Suppressor macrophage treated with lipopolysaccharide for 1 hour (primary cell): ENCODE results near the gene SPOCK1.

Experiments used
- DNase-seq, 3 donors: peaks; one replicate each; pipeline ENCODE4 v3.0.0-alpha.2; 2020 to 2022

SPOCK1 gene

DNA sequence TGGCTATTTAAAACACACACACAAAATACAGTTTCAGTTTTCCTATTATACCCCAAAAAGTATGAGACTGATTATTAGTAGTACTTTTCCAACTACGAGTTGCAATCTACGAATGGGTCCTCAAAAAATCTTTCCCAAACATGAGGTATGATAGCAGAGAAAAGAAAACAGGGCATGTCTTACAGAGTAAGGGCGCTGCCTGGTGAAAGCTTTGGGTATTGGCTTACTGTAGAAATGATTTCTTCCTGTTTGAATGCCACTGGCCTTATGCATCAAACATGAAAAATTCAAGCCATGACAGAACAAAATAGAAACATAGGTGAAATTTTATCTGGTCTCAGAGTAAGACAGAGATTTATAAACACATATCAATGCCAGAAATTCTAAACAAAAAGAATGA, 448.0 kb downstream of the SPOCK1 start:
- no peak for DNase-seq

DNA sequence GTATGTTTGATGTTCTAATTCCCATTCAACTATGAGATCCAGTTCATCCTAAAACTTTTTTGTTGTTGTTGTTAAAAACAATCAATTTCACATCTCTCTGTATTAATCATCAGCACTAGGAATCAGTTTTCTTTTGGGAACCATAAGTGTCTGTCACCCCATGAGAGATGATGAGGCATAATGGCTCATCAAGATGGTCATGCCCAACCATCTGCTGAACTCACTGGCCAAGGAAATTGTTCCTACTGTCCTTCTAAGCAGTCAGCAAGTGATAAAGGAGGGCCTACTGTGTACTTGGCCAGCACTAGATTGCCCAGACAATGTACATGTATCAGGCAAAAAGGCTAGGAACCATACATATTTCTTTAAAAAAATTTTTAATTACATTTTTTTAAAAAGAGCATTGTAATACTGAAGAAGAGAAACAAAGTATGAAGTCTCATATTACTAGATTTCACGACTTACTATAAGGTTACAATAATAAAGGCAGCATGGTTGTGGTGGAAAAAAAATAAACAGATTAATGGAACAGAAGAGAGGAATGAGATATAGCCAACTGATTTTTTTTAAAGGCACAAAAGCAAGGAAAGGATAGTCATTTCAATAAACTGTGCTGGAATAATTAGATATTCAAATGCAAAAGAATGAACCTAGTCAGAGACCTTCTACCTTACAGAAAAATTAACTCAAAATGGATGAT, 458.3 kb downstream of the SPOCK1 start:
- DNase-seq, result no peak

DNA sequence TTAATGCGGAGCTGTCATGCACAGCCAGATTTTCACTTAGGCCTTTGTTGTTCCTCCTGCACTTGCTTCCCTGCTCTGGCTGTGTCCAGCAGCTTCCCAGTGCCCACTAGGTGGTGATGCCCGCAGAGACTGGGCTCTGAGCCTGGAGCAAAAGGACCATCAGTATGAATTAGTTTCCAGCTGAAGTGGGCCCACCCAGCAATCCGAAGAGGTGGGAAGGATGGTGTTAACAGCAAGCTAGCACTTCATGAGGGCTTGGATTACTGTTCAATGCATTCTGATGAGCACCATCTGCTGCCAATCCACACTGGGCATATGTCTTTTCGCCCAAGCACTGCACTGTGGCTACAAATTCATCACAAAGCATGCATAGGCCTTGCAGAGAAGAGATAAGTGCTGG, 459.1 kb downstream of the SPOCK1 start:
- DNase-seq, result no peak

DNA sequence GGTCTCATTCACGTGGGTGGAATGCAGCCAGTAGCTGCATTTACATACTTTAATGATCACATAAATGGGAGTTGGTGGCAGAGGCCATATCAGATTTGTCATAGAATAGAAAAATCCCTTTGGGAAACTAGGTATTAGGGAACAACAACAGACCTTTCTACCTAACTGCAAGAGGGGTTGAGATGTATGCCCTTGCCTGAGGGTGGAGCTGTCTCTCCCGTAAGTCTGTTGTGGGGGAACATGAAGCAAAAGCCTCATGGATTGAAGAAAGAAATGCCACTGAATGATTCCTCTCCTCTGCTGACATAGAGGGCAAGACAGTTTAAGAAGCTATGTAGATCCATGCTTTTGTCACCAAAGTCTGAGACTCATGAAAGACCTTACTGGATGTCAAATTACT, 461.3 kb downstream of the SPOCK1 start:
- DNase-seq, result no peak

DNA sequence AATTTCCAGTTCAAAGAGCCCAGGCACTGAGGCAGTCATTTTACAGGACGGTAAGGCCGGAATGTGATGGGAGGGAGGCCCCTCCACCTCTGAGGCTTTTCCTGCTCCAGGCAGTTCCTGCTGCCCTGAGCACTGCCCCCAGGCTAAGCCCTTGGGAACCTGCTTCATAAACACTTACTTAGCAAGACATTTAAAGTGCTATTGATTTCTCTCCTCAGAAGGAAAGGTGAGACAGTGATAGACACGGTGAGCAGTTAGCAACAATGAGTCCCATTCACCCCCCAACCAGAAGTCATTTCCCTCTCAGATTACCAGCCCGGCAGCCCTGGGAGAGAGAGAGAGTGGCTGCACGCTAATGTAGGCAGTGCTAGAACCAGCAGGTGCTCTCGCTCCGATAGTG, 462.5 kb downstream of the SPOCK1 start:
- DNase-seq, result no peak

DNA sequence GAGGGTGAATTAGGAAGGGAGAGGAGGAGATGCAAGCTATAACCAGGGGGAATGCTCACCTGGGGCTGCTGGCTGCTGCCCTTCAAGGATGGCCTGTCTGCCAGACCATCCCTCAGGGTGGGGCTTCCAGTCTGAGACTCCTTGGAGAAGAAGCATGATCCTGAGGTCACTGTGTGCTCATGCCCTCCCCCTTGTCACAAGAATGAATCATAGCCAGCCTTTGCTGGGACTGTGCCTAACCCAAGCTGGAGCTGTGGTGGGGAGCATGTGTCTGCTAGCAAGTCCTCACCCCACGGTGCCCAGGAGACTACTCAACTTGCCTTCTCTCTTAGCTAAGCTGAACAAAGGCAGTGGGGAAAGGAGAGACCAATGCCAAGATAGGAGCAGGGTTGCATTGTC, 463.6 kb downstream of the SPOCK1 start:
- DNase-seq, result no peak

DNA sequence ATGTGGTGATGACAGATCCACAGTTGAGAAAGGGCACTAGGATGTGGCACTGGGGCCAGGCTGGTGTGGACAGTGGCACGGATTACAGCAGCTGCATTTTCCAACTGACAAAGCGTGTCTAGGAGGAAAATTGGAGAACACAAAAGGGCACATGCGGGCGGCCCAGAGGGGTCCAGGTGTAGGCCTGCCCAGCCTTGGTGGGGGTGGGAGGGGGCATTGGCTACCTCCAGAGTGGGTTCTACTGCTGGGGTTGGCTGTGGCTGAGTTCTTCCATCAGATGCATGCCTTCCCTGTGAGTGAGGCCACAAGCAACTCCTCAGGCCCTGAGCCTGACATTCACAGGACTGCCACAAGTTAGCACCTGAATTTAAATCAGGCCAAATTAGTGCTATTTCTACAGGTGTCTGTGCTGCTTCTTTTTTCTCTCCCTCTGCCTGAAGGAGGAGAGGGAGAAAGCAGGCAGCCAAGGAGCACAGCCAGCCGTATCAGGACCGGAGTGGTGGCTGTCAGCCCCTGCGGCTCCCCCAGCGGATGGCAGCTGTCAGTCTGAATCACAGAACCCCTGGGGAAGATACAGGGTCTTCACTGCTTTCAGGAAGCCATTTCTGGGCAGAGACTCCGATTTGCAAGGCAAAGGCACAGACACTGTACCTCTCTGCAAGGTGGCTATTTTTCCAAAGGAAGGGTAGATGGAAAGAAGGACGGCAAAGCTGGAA, 464.2 kb downstream of the SPOCK1 start:
- no peak for DNase-seq

DNA sequence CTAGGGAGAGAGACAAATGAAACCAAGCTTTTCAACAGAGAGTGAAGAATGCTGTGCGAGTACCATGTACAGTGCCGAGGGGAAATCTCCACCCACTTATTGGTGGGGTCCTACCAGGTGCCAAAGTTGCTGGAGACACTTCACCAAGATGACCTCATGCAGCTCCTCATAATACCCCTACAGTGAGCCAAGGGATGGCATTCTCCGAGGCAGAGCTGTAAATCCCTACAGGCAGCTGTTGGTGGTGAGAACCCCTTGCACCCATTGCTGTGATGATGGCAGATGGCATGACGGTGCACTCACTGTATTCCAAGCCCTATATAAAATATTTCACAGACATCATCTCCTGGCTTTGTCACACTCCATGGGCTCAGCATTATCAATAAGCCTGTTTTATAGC, 464.9 kb downstream of the SPOCK1 start:
- no peak for DNase-seq

DNA sequence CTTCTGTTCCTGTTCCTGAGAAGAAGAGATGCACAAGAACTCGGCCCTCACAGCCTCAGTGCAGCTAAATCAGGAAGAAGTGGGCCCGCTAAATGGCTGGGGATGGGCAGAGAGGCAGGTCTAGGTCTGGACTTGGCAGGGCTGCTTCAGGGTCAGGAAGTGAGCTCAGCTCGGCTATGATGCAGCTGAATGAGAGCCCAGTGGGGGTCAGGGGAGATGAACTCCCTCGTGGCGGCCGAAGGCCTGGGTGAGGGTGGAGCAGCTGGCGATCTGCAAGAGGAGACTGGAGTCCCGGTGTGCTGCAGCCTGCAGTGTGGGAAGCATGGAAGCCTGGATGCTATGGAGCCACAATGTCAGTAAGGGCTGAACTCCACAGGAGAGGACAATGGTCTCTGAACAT, 466.2 kb downstream of the SPOCK1 start:
- DNase-seq, result no peak

DNA sequence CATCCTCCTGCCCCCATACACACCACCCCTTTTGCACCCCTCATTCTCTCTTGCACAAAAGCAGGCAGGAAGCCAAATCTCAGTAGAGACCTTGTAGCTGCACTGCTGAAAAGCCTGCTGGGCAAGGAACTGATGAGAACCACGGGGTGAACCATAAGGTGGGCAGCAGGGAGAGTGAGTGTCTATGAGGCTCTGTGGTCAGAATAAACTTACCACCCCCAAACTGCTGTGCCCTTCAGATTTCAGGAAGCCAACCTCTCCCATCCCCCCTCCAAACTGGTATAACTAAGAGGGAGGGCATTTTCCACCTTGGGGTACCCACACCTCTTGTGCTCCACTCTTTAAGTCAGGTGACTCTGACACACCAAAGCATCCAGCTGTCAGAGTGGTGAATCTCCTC, 471.4 kb downstream of the SPOCK1 start:
- DNase-seq, result no peak

DNA sequence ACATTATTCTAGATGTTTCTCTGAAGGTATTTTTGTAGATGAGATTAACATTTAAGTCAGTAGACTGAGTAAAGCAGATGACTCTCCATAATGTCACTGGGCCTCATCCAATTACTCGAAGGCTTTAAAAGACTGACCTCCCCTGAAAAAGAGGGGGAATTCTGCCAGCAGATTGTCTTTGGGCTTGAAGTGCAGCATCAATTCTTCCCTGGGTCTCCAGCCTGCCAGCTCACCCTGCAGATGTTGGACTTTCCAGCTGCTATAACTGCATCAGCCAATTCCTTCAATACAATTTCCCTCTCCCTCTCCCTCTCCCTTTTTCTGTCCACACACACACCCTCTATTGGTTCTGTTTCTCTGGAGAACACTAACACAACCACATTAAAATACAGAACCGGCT, 472.8 kb downstream of the SPOCK1 start:
- no peak for DNase-seq

DNA sequence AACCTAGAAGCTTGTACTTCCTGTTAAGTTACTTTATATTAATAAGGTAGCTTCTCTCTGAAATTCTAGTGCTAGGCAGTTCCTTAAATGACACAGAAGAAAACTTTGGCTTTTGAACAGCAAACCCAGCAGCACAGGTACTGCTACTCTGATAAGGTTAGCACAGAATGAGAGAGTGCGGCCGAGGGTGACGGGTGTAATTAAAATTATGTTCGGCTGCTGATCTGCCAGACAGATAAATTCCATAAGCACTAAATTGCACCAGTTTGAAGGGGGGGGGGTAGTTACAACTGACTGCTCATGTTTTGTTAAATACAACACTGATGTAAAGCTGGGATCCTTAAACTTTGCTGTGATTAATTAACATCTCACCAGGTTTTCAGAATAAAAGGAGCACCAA, 475.1 kb downstream of the SPOCK1 start:
- DNase-seq, result no peak

DNA sequence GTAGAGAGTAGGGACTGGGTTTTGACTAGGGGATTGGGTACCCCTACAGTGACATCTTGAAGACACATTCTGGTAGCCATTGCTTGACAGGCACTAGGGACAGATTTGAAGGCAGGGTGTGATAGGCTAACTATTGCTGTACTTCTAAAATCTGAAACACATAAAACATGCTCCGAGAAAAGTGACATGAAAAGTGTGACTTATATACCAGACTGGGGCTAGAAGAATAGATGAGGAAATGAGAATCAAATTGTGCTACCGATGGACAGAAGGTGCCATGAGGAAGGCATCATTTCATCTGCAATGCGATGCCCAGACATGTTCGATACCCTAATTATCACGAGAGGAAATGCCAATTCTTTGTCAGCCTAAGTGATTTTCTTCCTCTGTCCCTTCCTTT, 475.8 kb downstream of the SPOCK1 start:
- DNase-seq, result no peak

DNA sequence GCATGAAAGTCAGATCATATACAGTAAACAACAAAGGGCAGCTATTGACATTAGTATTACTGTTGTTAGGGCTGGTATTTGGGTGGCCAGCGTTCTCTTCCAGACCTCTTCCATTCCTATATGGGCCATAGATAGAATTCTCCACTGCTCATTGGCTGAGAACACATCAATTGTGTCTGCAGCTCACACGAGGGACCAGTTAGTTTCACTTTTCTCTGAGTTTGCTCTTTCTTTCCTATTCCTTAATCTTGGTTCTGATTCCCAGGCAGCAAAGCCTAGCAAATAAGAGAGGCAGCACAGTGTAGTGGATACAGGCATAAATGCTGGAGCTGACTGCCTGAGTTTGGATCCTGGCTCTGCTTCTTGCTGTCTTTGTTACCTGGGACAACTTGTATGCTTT, 476.4 kb downstream of the SPOCK1 start:
- DNase-seq, result no peak

DNA sequence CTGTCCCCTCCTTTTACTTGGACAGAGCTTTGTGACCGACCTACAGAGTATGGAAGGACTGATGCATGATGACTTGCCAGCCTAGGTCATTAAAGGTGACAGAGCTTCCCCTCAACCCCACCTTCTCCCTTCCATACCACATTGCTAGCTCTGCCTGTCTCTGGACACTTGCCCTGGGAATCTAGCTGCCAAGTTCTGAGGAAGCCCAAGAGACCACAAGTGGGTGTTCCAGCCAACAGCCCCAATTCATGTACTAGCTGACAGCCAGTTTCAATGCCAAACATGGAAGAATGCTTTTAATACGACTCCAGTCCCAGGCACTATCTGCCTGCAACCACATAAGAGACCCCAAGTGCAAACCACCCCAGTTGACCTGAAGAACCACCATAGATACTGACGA, 477.1 kb downstream of the SPOCK1 start:
- DNase-seq, result no peak

DNA sequence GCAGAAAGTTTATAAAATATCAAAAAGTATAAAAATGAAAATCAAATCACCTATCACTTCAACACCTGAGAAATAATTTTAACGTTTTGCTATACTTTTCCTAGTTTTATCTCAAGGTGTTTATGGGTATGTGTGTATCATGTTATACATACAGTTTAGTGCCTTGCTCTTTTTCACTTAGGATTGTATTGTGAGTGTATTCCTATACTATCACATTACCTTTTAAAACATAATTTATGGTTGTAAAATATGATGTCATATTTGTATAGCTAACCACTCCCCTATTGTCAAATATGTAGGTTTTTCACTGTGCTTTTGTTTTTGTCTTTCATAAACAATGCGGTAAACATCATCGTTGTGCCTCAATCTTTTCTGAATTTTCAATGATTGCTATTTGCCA, 479.9 kb downstream of the SPOCK1 start:
- DNase-seq, result no peak

DNA sequence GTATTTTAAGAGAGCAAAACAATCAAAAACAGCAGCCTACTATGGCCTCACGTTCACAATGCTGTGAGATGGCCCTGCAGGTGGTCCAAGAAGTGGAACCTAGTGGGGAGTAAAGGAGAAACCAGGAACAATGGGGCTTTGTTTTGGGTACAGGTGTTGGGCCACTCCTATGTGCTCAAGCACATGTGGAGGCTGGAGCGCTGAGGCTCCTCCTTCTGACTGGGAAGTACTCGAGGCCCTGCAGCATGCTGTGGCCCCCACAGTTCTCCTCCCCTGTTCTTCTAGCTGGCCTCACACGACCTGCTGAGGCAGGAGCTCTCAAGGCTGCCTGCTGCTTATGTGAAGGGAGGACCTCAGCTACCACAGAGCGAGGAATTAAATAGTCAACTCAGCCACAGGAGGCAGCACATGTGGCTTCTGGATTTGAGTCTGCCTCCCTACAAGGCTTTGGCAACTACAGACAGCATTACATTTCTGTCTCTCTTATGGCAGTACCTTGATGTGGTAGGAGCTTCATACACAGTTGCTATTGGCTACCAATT, 482.3 kb downstream of the SPOCK1 start:
- DNase-seq, result no peak

DNA sequence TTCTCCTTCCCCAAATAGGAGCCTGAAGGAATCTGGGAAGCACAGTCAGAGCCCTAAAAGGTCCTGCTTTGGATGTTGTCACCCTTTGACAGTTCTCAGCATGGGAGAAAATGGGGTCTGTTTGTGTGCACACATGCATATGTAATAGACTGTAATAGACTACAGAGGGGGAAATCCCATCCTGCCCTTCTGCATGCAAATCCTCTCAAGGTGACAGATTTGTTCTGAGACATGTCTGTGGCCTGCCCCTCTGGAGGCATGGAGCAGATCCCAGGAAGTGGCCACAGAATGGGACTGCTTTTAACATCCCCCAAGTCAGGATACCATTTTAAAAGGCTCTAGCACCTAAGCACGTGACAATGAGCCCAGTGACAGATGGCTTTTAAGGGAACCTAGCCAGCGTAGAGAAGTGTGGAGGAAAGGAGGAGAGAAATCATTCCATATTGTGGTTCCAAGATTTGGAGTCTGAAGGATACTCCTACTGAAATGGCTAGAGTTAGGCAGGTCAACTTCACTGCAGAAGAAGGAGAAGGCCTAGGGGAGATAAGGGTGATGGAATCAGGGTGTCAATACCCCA, 483.5 kb downstream of the SPOCK1 start:
- DNase-seq, result no peak

DNA sequence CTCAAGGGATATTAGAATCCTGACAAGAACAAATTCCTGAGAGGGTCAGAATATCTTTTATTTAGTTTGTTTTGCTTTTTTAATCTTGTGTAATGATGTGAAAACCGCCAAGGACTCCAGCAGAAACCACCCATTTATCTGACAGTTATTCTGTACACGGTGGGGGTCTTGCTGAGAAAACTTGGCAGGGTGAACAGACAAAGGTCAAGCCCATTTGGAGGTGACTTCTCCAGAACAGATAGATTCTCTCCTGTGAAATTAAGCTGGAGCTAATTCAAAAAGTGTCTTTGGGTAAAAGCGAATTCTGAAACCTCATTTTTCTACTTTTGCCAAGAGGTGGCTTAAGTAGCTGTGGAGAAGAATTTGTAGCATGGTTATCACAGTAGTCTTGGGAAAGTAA, 484.4 kb downstream of the SPOCK1 start:
- no peak for DNase-seq

DNA sequence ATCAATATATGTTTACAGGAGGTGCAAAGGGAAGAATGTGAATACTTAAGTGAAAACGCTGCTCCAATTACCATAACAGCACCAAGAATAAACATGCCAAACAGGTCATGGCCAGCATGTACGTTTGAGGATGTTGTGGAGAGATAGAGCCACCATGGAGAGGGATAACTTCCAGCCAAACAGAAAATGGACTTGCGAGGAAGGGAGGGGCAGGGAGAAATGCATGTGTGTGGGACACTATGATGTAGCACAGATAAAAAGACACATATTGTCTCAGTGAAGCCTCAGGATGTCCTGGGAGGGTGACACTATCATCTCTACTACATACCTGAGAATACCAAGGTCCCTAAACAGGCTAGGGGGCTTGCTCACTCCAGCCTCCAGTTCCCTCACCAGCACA, 488.9 kb downstream of the SPOCK1 start:
- DNase-seq, result no peak

DNA sequence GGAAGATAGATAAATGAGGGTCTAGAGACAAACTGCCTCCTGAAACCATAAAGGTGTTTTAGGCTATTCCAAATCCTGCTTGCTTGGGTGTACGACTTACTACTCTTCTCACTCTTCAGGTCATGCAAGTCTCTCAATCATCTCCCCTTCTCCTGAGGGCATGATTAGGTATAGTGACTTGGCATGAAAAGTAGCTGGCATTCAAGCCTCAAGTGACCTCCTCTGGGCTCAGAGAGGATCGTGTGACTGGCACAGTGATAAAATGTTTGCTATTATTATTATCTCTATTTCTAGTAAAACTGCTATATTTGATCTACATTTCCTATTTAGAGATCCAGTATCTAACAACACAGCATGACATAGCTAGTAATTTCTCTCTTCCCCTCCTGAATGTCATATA, 494.8 kb downstream of the SPOCK1 start:
- DNase-seq, result no peak

DNA sequence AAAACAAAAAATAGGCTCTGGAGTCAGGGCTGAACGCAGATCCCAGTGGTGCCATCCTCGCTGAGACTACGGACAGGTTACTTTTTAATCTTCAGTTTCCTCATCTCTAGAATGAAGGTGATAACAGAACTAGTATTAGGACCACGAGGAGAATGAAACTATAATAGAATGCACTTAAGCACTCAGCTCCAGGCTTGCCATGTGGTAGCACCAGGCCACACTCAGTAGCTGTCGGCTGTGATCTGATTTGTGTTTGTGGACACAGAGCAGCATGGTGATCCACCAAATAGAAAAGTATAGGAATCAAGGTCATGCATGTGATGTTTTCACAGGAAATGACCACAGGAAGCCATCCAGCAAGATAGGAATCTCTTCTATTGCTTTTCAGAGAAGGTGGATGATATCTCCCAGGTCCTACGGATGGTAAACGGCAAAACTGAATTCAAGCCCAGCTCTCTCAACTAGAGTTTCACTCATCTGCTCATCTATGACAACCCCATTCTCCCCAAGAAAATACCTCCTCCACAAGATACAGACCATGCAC, 498.0 kb downstream of the SPOCK1 start:
- DNase-seq, result no peak

DNA sequence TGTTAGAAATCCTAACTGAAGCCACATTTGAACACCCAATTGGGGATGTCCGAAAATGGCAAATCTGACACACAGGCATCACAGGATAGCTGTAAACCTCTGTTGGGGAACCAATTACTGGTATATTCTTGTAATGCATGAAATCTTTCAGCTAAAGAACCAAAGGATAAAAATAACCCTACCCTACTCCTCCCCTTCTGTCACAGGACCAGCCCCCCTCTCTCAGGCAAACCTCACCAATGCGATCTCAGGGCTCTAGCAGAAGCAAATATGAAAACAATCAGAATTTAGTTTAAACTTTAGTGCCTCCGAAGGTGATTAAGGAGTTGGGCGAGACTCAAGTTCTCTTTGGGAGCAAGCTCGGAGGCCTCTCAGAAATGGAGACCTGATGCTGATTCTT, 499.3 kb downstream of the SPOCK1 start:
- DNase-seq, result no peak

DNA sequence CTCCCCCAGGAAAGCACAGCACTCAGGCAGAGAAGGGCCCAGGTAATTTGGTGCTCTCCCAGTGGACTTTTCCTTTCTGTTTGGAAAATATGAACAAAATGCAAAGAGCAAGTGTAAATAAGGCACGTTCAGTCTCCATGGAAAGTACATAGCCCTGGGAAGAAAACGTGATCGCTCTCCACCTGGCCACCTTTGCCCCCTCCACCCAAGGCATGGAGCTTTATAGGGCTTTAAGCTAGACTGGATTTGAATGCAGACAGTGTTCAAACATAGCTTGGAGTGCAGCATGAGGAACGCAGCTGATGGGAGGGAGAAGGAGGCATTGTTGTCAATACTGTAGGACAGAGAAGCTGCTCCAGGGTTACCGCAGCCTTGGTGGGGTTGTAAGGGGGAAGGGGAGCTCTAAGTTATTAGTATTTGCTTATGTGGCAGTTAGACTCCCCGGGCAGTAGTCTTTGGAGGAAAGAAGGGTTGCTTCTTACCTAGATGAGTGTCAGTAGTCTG, 500.2 kb downstream of the SPOCK1 start:
- no peak for DNase-seq
